Liver (tissue), 3 donors: ENCODE results near the gene ADH4.
A peak's percentile ranks its signal among the peaks of the same experiment; 100 is the strongest.

ENCODE experiments used
- FOXA1 ChIP-seq: IDR thresholded peaks from 2 replicates; pipeline ENCODE4 v1.6.1; 2016; ENCODE audit warnings: antibody characterized with exemption
- HNF4G ChIP-seq: IDR thresholded peaks from 2 replicates; pipeline ENCODE4 v1.6.1; 2016; ENCODE audit warnings: antibody characterized with exemption
- JUND ChIP-seq, 2 donors: IDR thresholded peaks; 2 replicates each; pipeline ENCODE4 v1.6.1; 2016; ENCODE audit warnings: antibody characterized with exemption in 2 of 2
- RAD21 ChIP-seq, 2 donors: IDR thresholded peaks; 2 replicates each; pipeline ENCODE4 v1.6.1; 2016; ENCODE audit warnings: antibody characterized with exemption in 2 of 2, mild to moderate bottlenecking in 2 of 2
- RXRA ChIP-seq, 2 donors: IDR thresholded peaks; 2 replicates each; pipeline ENCODE4 v1.6.1; 2017 to 2018; ENCODE audit warnings: antibody characterized with exemption in 2 of 2, mild to moderate bottlenecking in 1 of 2
- SP1 ChIP-seq: IDR thresholded peaks from 2 replicates; pipeline ENCODE4 v1.6.1; 2018; ENCODE audit warnings: antibody characterized with exemption, mild to moderate bottlenecking
- TAF1 ChIP-seq: conservative IDR thresholded peaks from 2 replicates; pipeline ENCODE4 v1.6.1; 2016; ENCODE audit warnings: antibody characterized with exemption, mild to moderate bottlenecking
- TF ChIP-seq, protein P1 (sequence below): fragments of 150-350 bp; IDR thresholded peaks from 2 replicates; pipeline ENCODE4 v1.5.1; 2017; ENCODE audit warnings: improper control_type of control experiment, low read depth, low read length; ENCODE audit not compliant: missing input control
- TF ChIP-seq, protein P2 (sequence below): IDR thresholded peaks from 2 replicates; pipeline ENCODE4 v1.6.1; 2016; ENCODE audit warnings: antibody characterized with exemption
- TF ChIP-seq, protein P3 (sequence below): IDR thresholded peaks from 2 replicates; pipeline ENCODE4 v1.6.1; 2016; ENCODE audit warnings: antibody characterized with exemption
- donor health status: healthy.
- donor health status: healthy.

DNA sequence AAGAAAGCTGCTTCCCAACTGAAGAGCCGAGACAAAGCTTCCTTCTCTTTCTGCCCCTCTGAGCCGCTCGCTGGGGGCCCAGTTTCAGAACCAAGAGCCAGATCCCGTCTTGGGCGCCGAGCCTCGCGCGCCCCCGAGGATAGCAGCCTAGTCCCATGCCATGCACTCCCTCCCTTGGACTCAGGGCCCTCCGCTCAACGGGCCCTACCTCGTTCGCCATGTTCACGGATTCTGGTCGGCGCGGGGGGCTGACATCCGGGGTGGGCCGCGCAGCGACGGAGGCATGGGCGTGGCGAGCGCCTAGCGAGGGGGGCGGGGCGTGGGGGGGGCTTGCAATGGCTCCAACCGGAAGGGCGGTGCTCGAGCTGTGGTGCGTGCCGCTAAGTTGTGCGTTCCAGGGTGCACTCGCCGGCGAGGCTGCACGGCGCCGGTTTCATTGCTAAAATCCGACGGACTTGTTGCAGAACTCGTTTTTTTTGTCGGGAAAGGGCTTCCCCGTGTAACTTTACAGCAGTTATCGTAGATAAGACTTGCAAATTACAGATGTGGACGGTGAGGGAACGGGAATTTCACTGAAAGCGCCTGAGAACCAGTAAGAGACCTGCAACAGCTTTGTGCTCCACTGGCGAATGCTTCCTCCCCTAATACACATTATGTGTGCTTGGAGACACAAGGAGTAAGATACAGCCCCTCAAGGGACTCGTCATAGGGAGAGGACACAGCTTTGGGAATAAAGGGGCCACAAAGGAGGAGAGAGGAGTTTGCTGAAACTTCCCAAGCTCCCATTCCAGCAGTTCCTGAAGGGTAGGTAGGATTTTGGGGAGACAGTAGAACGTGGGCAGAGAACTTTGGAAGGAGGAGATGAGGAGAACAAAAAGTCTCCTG, 55.4 kb downstream of the ADH4 start, which contains the start of gene ADH5:
- TF ChIP-seq FOXA1 (no peak), TAF1 (peak; percentile 38), JUND (IDR thresholded peaks at IDR 0.05) (no peak), HNF4G (no peak), RXRA (IDR thresholded peaks at IDR 0.05) (no peak), RAD21 (IDR thresholded peaks at IDR 0.05) (peak in 1 of 2 donors; percentile 21), SP1 (peak; percentile 44)
- TF ChIP-seq, protein P1, sequence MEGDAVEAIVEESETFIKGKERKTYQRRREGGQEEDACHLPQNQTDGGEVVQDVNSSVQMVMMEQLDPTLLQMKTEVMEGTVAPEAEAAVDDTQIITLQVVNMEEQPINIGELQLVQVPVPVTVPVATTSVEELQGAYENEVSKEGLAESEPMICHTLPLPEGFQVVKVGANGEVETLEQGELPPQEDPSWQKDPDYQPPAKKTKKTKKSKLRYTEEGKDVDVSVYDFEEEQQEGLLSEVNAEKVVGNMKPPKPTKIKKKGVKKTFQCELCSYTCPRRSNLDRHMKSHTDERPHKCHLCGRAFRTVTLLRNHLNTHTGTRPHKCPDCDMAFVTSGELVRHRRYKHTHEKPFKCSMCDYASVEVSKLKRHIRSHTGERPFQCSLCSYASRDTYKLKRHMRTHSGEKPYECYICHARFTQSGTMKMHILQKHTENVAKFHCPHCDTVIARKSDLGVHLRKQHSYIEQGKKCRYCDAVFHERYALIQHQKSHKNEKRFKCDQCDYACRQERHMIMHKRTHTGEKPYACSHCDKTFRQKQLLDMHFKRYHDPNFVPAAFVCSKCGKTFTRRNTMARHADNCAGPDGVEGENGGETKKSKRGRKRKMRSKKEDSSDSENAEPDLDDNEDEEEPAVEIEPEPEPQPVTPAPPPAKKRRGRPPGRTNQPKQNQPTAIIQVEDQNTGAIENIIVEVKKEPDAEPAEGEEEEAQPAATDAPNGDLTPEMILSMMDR, result no peak
- TF ChIP-seq, protein P2, sequence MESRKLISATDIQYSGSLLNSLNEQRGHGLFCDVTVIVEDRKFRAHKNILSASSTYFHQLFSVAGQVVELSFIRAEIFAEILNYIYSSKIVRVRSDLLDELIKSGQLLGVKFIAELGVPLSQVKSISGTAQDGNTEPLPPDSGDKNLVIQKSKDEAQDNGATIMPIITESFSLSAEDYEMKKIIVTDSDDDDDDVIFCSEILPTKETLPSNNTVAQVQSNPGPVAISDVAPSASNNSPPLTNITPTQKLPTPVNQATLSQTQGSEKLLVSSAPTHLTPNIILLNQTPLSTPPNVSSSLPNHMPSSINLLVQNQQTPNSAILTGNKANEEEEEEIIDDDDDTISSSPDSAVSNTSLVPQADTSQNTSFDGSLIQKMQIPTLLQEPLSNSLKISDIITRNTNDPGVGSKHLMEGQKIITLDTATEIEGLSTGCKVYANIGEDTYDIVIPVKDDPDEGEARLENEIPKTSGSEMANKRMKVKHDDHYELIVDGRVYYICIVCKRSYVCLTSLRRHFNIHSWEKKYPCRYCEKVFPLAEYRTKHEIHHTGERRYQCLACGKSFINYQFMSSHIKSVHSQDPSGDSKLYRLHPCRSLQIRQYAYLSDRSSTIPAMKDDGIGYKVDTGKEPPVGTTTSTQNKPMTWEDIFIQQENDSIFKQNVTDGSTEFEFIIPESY, result no peak
- TF ChIP-seq, protein P3, sequence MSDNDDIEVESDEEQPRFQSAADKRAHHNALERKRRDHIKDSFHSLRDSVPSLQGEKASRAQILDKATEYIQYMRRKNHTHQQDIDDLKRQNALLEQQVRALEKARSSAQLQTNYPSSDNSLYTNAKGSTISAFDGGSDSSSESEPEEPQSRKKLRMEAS, result peak; percentile 26
